HT-29 (cell line): ENCODE measurements around the gene THRA. TPM values are rescaled to one million over a fixed set of nuclear protein-coding genes. Genes with fewer than 3 reads are reported as not detected.
A peak's percentile ranks its signal among the peaks of the same experiment; 100 is the strongest.

Experiments
- small RNA-seq: library from RNA; depleted of rRNA; stranded (forward); fragments of <200 nt; gene quantifications from one replicate; pipeline ENCODE3, GENCODE V24; 2014
- total RNA-seq: library from RNA; depleted of rRNA; stranded (reverse); fragments of >200 nt; shearing (Covaris generic); gene quantifications from 2 replicates; pipeline ENCODE4 v1.2.3, GENCODE V29; 2014; rRNA removed

Gene THRA
- total RNA-seq, 1 experiment from 2014 or later = 31.1 TPM

Small RNA genes within 50 kb of the gene (small RNA-seq; reads per million reads assigned to genes)
- 297 reads per million, percentile 98 among the genes with 10 or more reads in this experiment for gene SNORD124

Other genes with a start within 250 kb of the THRA start
- 0.26 and 0.56 TPM in 2 replicates for gene IKZF3, start 198.7 kb upstream of the THRA start, total RNA-seq
- not detected in 2 replicates for gene ZPBP2, start 194.8 kb upstream of the THRA start, total RNA-seq
- 5.5 and 5.8 TPM in 2 replicates for gene GSDMB, start 144.3 kb upstream of the THRA start, total RNA-seq
- gene ORMDL3, start 135.4 kb upstream of the THRA start, total RNA-seq = 61.0 and 66.7 TPM in 2 replicates
- not detected in 2 replicates for gene LRRC3C, start 135.2 kb upstream of the THRA start, total RNA-seq
- not detected in 2 replicates for gene GSDMA, start 100.0 kb upstream of the THRA start, total RNA-seq
- gene PSMD3, start 82.2 kb upstream of the THRA start, total RNA-seq = 236 and 240 TPM in 2 replicates
- gene CSF3, start 47.5 kb upstream of the THRA start, total RNA-seq = not detected in 2 replicates
- gene MED24, start 8.6 kb upstream of the THRA start, total RNA-seq = 56.3 and 56.6 TPM in 2 replicates
- gene NR1D1, start 37.6 kb downstream of the THRA start, total RNA-seq = 22.6 and 25.7 TPM in 2 replicates
- gene MSL1, start 59.0 kb downstream of the THRA start, total RNA-seq = 44.1 and 47.1 TPM in 2 replicates
- 22.9 and 33.3 TPM in 2 replicates for gene CASC3, start 77.6 kb downstream of the THRA start, total RNA-seq
- gene RAPGEFL1, start 114.5 kb downstream of the THRA start, total RNA-seq = 14.3 and 15.2 TPM in 2 replicates
- 8.1 and 9.8 TPM in 2 replicates for gene WIPF2, start 156.3 kb downstream of the THRA start, total RNA-seq
- gene CDC6, start 224.9 kb downstream of the THRA start, total RNA-seq = 36.2 and 39.8 TPM in 2 replicates
- gene RARA, start 246.2 kb downstream of the THRA start, total RNA-seq = 40.0 and 44.5 TPM in 2 replicates